ENCODE results near the gene ESRRG.

DNA sequence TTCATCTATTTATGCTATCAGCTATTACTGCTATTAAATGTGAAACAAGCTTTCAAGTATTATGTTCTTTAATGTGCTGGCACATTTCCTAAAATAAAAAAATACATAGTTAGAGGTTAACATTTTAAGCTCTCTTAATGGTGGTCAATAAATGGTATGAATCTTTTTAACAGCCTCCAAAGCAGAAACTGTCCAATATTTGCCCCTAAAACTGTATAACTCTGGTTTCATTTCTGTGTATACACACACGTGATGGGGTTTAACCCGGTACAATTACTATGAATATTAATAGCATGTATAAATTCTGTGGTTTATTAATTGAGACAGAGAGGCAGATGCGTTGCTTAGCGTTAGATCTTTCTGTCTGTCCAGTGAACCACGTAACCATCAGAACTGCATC is 2.2 kb downstream of the ESRRG start:
- no peak for TF ChIP-seq EZH2phosphoT487 (IDR thresholded peaks at IDR 0.05; ENCODE audit: borderline replicate concordance)
- TF ChIP-seq, protein P1, sequence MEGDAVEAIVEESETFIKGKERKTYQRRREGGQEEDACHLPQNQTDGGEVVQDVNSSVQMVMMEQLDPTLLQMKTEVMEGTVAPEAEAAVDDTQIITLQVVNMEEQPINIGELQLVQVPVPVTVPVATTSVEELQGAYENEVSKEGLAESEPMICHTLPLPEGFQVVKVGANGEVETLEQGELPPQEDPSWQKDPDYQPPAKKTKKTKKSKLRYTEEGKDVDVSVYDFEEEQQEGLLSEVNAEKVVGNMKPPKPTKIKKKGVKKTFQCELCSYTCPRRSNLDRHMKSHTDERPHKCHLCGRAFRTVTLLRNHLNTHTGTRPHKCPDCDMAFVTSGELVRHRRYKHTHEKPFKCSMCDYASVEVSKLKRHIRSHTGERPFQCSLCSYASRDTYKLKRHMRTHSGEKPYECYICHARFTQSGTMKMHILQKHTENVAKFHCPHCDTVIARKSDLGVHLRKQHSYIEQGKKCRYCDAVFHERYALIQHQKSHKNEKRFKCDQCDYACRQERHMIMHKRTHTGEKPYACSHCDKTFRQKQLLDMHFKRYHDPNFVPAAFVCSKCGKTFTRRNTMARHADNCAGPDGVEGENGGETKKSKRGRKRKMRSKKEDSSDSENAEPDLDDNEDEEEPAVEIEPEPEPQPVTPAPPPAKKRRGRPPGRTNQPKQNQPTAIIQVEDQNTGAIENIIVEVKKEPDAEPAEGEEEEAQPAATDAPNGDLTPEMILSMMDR (conservative IDR thresholded peaks at IDR 0.05; ENCODE audit: low read length): no peak

All from Loucy (cell line).